ENCODE data around the gene SCNN1B. TPM values are rescaled to one million over a fixed set of nuclear protein-coding genes. Genes with fewer than 3 reads are reported as not detected.

SCNN1B gene
- total and polyA plus RNA-seq, 9 donors: 0.13 to 2.5 (median 1.0) TPM; not detected in 1

DNA sequence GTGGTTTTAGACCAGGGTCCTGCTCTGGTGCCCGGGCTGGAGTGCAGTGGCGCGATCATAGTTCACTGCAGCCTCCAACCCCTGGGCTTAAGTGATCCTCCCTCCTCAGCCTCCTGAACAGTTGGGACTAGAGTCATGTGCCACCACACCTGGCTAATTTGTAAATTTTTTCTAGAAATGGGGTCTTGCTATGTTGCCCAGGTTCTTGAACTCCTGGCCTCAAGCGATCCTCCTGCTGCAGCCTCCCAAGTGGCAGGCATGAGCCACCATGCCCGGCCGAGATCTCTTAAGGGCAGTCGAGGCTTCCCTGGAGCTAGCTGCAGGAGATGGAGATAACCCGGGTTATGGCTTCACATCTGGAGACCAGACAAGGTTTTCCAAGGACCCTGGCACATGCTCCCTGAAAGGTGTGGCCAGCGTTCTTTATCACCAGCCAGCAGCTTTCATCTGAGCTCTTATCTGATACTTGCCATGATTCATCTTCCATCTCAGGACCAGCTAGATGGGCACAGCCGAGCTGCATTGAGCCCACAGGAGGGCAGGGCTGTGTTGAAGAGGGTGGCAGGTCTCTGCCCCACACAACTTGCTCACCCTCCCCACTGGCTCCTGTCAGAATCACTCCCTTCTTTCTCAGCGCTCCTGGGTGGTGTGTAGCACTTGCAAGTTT is 28.6 kb downstream of the SCNN1B start:
- Histone ChIP-seq H3K27me3 (no peaks in the 10 kb centered on the region), H3K27ac (no peak overlapping the region), H3K9me3 (no peaks in the 10 kb centered on the region), H3K4me1 (ENCODE audit: insufficient read depth) (no peaks in the 10 kb centered on the region), H3K4me3 (no peak overlapping the region), H3K36me3 (no peaks in the 10 kb centered on the region)
- 69 to 82% (median 80%) methylated on average over 11 of the region's 11 CpGs for WGBS, 3 donors
- intact Hi-C loops (cut with DNase I): no loop called here
- no peak for DNase-seq
- TF ChIP-seq EP300 (IDR thresholded peaks at IDR 0.05) (no peak), POLR2A (IDR thresholded peaks at IDR 0.05) (no peak)
- TF ChIP-seq, protein P1, sequence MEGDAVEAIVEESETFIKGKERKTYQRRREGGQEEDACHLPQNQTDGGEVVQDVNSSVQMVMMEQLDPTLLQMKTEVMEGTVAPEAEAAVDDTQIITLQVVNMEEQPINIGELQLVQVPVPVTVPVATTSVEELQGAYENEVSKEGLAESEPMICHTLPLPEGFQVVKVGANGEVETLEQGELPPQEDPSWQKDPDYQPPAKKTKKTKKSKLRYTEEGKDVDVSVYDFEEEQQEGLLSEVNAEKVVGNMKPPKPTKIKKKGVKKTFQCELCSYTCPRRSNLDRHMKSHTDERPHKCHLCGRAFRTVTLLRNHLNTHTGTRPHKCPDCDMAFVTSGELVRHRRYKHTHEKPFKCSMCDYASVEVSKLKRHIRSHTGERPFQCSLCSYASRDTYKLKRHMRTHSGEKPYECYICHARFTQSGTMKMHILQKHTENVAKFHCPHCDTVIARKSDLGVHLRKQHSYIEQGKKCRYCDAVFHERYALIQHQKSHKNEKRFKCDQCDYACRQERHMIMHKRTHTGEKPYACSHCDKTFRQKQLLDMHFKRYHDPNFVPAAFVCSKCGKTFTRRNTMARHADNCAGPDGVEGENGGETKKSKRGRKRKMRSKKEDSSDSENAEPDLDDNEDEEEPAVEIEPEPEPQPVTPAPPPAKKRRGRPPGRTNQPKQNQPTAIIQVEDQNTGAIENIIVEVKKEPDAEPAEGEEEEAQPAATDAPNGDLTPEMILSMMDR (IDR thresholded peaks at IDR 0.05): no peak

DNA sequence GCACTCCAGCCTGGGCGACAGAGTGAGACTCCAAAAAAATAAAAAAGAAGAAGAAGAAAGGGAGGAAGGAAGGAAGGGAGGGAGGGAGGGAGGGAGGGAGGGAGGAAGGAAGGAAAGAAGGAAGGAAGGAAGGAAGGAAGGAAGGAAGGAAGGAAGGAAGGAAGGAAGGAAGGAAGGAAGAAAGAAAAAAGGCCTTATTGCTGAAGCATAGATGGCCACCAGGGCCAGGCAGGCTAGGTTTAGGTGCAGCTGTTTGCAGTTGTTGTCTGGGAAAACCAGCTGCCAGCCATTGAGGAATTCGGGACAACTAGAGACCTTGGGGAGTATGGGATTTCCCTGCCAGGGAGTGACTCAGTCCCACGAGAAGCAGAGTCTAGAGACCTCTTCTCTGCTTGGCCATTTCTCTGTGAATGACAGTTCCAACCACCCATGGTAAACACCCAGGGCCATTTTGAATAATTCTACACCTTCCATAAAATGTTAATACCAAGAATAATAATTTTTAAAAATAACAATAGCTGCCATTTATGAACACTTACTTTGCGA is 31.0 kb downstream of the SCNN1B start:
- intact Hi-C loops (cut with DNase I): no loop called here

DNA sequence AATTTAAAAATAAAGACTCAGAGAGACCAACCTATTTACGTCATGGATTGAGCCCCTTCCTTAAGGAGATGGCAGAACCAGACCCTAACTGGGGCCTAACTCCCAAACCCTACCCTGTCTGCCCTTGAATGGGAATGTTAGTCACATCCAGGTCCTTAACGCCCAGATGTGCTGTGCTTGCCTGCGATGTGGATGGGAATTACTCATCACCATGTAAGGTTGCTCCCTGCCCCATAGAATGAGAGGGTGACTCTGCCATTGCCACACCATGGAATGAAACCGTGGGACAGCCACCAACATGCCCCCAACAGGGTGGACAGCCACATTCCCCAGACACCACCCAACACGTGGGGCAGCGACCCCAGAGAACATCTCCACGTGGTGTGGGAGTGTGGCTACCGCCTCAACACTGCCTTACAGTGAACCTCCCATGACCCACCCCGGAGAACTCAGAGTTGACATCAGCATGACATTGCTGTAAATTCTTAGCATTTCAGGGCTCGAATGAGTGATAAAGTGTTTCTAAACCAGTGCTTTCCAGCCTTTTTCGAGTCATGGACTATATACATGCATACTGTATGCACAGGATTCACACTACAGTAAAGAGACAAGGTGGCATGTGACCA is 31.8 kb downstream of the SCNN1B start:
- H3K4me1 ChIP-seq (ENCODE audit: insufficient read depth): no peaks in the 10 kb centered on the region
- no peaks in the 10 kb centered on the region for H3K27me3 ChIP-seq
- no peak overlapping the region for H3K4me3 ChIP-seq
- intact Hi-C loops (cut with DNase I): no loop called here
- H3K36me3 ChIP-seq: no peaks in the 10 kb centered on the region
- H3K27ac ChIP-seq: no peak overlapping the region
- no peak for DNase-seq
- TF ChIP-seq EP300 (IDR thresholded peaks at IDR 0.05) (no peak), POLR2A (IDR thresholded peaks at IDR 0.05) (no peak)
- TF ChIP-seq, protein P1 (IDR thresholded peaks at IDR 0.05): no peak
- 57 to 70% (median 63%) methylated on average over 11 of the region's 11 CpGs for WGBS, 3 donors
- H3K9me3 ChIP-seq: peaks cover 0 to 5% of the 10 kb centered on the region in 2 donors

More for the DNA sequence above, 31.0 kb downstream of the SCNN1B start:
- Histone ChIP-seq H3K27me3 (no peaks in the 10 kb centered on the region), H3K9me3 (peaks cover 0 to 3% of the 10 kb centered on the region in 2 donors), H3K27ac (no peak overlapping the region), H3K36me3 (no peaks in the 10 kb centered on the region), H3K4me1 (ENCODE audit: insufficient read depth) (no peaks in the 10 kb centered on the region), H3K4me3 (no peak overlapping the region)
- WGBS, 3 donors: 50 to 59% (median 52%) methylated on average over 4 of the region's 4 CpGs
- no peak for TF ChIP-seq EP300 (IDR thresholded peaks at IDR 0.05)
- DNase-seq: no peak

DNA sequence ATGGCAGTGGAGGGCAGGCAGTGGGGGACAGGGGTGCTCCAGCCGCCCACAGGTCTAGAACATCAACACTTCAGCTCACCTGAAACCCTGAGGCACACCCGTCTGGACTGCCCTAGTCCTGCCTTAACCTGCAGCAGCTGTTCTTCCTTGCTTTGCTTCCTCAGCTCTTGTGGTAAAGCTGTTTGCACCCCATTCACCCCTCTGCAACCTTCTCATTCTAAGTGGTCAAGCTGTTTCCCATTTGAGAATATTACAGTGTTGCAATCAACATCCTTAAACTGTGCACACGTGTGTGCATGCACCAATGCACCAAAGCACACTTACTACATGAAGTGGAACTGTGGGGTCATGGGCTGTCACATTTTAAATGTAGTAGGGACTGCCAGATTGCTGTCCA is 32.4 kb downstream of the SCNN1B start:
- no peaks in the 10 kb centered on the region for H3K27me3 ChIP-seq
- H3K4me3 ChIP-seq: no peak overlapping the region
- DNase-seq: no peak
- intact Hi-C loops (cut with DNase I): no loop called here
- no peak overlapping the region for H3K27ac ChIP-seq
- WGBS, 3 donors: 55 to 73% (median 56%) methylated on average over 3 of the region's 3 CpGs
- TF ChIP-seq POLR2A (IDR thresholded peaks at IDR 0.05) (no peak), EP300 (IDR thresholded peaks at IDR 0.05) (no peak)
- TF ChIP-seq, protein P1 (IDR thresholded peaks at IDR 0.05): no peak
- H3K9me3 ChIP-seq: peaks cover 0 to 5% of the 10 kb centered on the region in 2 donors
- no peaks in the 10 kb centered on the region for H3K36me3 ChIP-seq
- H3K4me1 ChIP-seq (ENCODE audit: insufficient read depth): no peaks in the 10 kb centered on the region

DNA sequence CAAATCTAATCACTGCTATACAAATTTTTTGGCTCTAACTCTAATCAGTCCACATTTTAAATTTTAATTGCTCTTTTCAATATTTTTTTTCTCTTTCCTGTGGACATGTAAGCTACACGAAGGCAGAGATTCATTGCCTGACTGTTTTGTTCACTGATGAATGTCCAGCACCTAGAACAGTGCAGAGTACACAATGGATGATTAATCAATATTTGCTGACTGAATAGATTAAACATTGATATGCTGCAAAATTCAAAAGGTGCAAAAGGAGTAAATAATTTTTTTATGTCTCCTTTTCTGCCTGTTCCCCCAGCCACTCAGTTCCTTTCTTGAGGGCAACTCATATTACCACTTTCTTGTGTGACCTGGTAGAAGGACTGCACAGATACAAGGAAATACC is 32.8 kb downstream of the SCNN1B start:
- H3K4me1 ChIP-seq (ENCODE audit: insufficient read depth): no peaks in the 10 kb centered on the region
- WGBS, 3 donors: 40 to 51% (median 43%) methylated on average over 1 of the region's 1 CpG
- no peaks in the 10 kb centered on the region for H3K36me3 ChIP-seq
- H3K27me3 ChIP-seq: no peaks in the 10 kb centered on the region
- DNase-seq: no peak
- H3K9me3 ChIP-seq: peaks cover 0 to 5% of the 10 kb centered on the region in 2 donors
- TF ChIP-seq POLR2A (IDR thresholded peaks at IDR 0.05) (no peak), EP300 (IDR thresholded peaks at IDR 0.05) (no peak)
- TF ChIP-seq, protein P1 (IDR thresholded peaks at IDR 0.05): no peak
- no peak overlapping the region for H3K27ac ChIP-seq
- intact Hi-C loops (cut with DNase I): no loop called here
- H3K4me3 ChIP-seq: no peak overlapping the region
